Astrocyte of the cerebellum (primary cell): ENCODE measurements around the gene RLN3.

Experiments
- DNase-seq: peaks from one replicate; pipeline ENCODE4 v3.0.0-alpha.2; 2011; ENCODE audit warnings: low read depth
- H3K4me3 ChIP-seq: 2 replicates; pipeline ENCODE4 v1.5.1; 2011; ENCODE audit warnings: mild to moderate bottlenecking, low read depth, low read length, moderate library complexity
- CTCF ChIP-seq: IDR thresholded peaks from 2 replicates; pipeline ENCODE4 v1.5.1; 2012; ENCODE audit warnings: low read length, low read depth, moderate library complexity, mild to moderate bottlenecking; ENCODE audit errors: missing control alignments
- in situ Hi-C: cut with HindIII; loops from 2 replicates; pipeline ENCODE4 v1.10.0; 2017; ENCODE audit warnings: low sequenced_read_pairs

Gene RLN3

GRCh38 chr19:13985771-13986347 lies 42.1 kb upstream of the RLN3 start:
- no peak for TF ChIP-seq CTCF
- no peak for DNase-seq
- no peak overlapping the region for H3K4me3 ChIP-seq
- in situ Hi-C loops: no loop called here

GRCh38 chr19:13986348-13986904 lies 41.5 kb upstream of the RLN3 start:
- DNase-seq: no peak
- TF ChIP-seq CTCF: no peak
- H3K4me3 ChIP-seq: no peak overlapping the region
- in situ Hi-C loops: no loop called here

- no peak for TF ChIP-seq CTCF
- H3K4me3 ChIP-seq: no peak overlapping the region
- DNase-seq: no peak
- in situ Hi-C loops: no loop called here
These were observed 40.7 kb upstream of the RLN3 start for GRCh38 chr19:13987101-13987890.

- in situ Hi-C loops: no loop called here
- no peak for TF ChIP-seq CTCF
- DNase-seq: no peak
- H3K4me3 ChIP-seq: no peak overlapping the region
These were observed 38.5 kb upstream of the RLN3 start for GRCh38 chr19:13989487-13989886.

- no peak for TF ChIP-seq CTCF
- in situ Hi-C loops: no loop called here
These were observed 37.9 kb upstream of the RLN3 start for GRCh38 chr19:13990085-13990484.

GRCh38 chr19:13992025-13992424 lies 35.9 kb upstream of the RLN3 start:
- in situ Hi-C loops: no loop called here
- no peak overlapping the region for H3K4me3 ChIP-seq
- DNase-seq: no peak
- TF ChIP-seq CTCF: no peak

More at GRCh38 chr19:13990085-13990484, 37.9 kb upstream of the RLN3 start:
- no peak overlapping the region for H3K4me3 ChIP-seq
- DNase-seq: no peak
